ENCODE results near the gene SLC35A3.

The SLC35A3 gene

GRCh38 chr1:100080331-100080730 lies 110.5 kb downstream of the SLC35A3 start:
- no peak for DNase-seq (ENCODE audit: low spot score)
- POLR2A ChIA-PET (ENCODE audit: low non-redundant PET): no interaction called here
- TF ChIP-seq CTCF (conservative IDR thresholded peaks at IDR 0.05; ENCODE audit: low read depth): no peak
- no peak overlapping the region for H3K27ac ChIP-seq
- CTCF ChIA-PET: no interaction called here
